Breast epithelium (tissue), 4 donors: ENCODE data around the gene PKIB. TPM values are rescaled to one million over a fixed set of nuclear protein-coding genes. Genes with fewer than 3 reads are reported as not detected.

Experiments
- DNase-seq, 2 donors: peaks; one replicate each; pipeline ENCODE4 v3.0.0-alpha.2; 2019; ENCODE audit warnings: low spot score in 2 of 2
- H3K27ac ChIP-seq, 2 donors: fragments of 200-600 bp; sonication (generic) in 1 of 2; one replicate each; pipeline ENCODE4 v1.5.1; 2016 to 2019; ENCODE audit warnings: mild to moderate bottlenecking in 1 of 2
- H3K27me3 ChIP-seq, 2 donors: fragments of 200-600 bp; sonication (generic) in 1 of 2; one replicate each; pipeline versions ENCODE4 v1.5.1 to v1.6.0; 2017 to 2019; ENCODE audit warnings: control low read depth in 1 of 2, mild to moderate bottlenecking in 1 of 2
- H3K36me3 ChIP-seq: fragments of 200-600 bp; one replicate; pipeline ENCODE4 v1.5.1; 2019
- H3K4me1 ChIP-seq, 2 donors: fragments of 200-600 bp; sonication (generic); one replicate each; pipeline ENCODE4 v1.5.1; 2016 to 2019; ENCODE audit warnings: control low read depth in 1 of 2
- H3K4me3 ChIP-seq, 3 donors: fragments of 200-600 bp; sonication (generic); 1 replicate in 2 of 3; 2 replicates in 1 of 3; pipeline ENCODE4 v1.5.1; 2016 to 2019; ENCODE audit warnings: mild to moderate bottlenecking in 3 of 3, moderate library complexity in 2 of 3
- H3K9me3 ChIP-seq, 2 donors: fragments of 200-600 bp; sonication (generic) in 1 of 2; one replicate each; pipeline ENCODE4 v1.5.1; 2016 to 2019; ENCODE audit warnings: control low read depth in 1 of 2
- POLR2A ChIP-seq: fragments of 450-650 bp; IDR thresholded peaks from one replicate; pipeline ENCODE4 v1.6.1; 2016; ENCODE audit warnings: antibody characterized with exemption, mild to moderate bottlenecking, moderate library complexity
- POLR2AphosphoS5 ChIP-seq, 3 donors: sonication (generic); formaldehyde crosslinking; IDR thresholded peaks; one replicate each; pipeline ENCODE4 v1.6.1; 2017; ENCODE audit warnings: antibody characterized with exemption in 3 of 3
- intact Hi-C: fragments of 100-400 bp; cut with DNase I; formaldehyde crosslinking; loops from one replicate; pipeline ENCODE4 v1.15.1; 2023; ENCODE audit warnings: low total_unique reads
- total RNA-seq, 3 donors: library from RNA; depleted of rRNA; stranded (reverse); fragments of >200 nt; gene quantifications; one replicate each; pipeline ENCODE4 v1.1.0, GENCODE V29; 2016
- TF ChIP-seq, protein P1 (sequence below), 3 donors: fragments of 450-650 bp; IDR thresholded peaks; one replicate each; pipeline ENCODE4 v1.5.1; 2016 to 2017; ENCODE audit warnings: antibody characterized with exemption in 3 of 3, mild to moderate bottlenecking in 3 of 3, moderate library complexity in 3 of 3

Gene PKIB
- total RNA-seq, 3 donors from 2014 or later = 1.6 to 33.5 (median 22.3) TPM

- TF ChIP-seq POLR2AphosphoS5 (IDR thresholded peaks at IDR 0.05) (no peak), POLR2A (no peak)
- TF ChIP-seq, protein P1, sequence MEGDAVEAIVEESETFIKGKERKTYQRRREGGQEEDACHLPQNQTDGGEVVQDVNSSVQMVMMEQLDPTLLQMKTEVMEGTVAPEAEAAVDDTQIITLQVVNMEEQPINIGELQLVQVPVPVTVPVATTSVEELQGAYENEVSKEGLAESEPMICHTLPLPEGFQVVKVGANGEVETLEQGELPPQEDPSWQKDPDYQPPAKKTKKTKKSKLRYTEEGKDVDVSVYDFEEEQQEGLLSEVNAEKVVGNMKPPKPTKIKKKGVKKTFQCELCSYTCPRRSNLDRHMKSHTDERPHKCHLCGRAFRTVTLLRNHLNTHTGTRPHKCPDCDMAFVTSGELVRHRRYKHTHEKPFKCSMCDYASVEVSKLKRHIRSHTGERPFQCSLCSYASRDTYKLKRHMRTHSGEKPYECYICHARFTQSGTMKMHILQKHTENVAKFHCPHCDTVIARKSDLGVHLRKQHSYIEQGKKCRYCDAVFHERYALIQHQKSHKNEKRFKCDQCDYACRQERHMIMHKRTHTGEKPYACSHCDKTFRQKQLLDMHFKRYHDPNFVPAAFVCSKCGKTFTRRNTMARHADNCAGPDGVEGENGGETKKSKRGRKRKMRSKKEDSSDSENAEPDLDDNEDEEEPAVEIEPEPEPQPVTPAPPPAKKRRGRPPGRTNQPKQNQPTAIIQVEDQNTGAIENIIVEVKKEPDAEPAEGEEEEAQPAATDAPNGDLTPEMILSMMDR (IDR thresholded peaks at IDR 0.05) = no peak
- H3K9me3 ChIP-seq = no peaks in the 10 kb centered on the region
- no peak for DNase-seq
- H3K4me1 ChIP-seq = no peaks in the 10 kb centered on the region
- H3K36me3 ChIP-seq = no peaks in the 10 kb centered on the region
- H3K27me3 ChIP-seq = no peaks in the 10 kb centered on the region
- intact Hi-C loops = no loop called here
- H3K27ac ChIP-seq = peak overlapping the region in 1 of 2 donors; percentile 63
- H3K4me3 ChIP-seq = no peak overlapping the region
Observed at GRCh38 chr6:122712093-122712447, 101.9 kb downstream of the PKIB start.

DNA sequence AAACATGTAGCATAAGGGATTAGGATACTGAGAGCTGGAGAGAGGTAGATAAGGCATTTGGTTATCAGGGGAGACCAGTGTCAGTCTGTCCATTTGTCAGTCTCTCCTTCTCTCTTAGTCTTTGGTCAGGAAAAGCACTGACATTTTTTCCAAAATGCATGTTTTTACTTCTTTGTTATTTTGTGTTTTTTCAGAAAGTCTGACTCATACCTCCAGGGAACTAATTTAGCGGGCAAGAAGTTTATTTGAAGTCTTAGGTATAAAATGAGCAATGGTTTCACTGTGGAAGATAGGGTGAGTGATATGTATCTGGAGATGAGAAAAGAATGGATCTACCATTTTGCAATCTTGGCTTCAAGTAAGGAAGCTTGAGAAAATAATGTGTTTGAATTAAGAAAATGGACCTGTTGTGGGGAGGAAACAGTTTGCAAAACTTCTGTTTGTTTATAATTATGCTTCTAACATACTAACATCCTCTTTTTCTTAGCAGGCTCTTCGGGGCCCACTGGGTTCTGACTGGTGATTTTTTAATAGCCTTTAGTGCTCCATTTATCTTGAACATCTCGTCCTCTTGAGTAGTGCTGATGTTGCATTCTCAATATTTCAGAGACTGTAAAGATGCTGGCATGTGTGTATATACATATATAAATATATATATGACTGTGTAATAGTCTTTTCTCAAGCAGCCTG is 102.4 kb downstream of the PKIB start:
- no peaks in the 10 kb centered on the region for H3K4me1 ChIP-seq
- no peak for DNase-seq
- no peaks in the 10 kb centered on the region for H3K36me3 ChIP-seq
- intact Hi-C loops = no loop called here
- H3K27ac ChIP-seq = peak overlapping the region in 1 of 2 donors; percentile 63
- TF ChIP-seq POLR2A (no peak), POLR2AphosphoS5 (IDR thresholded peaks at IDR 0.05) (no peak)
- TF ChIP-seq, protein P1 (IDR thresholded peaks at IDR 0.05) = no peak
- H3K4me3 ChIP-seq = no peak overlapping the region
- H3K9me3 ChIP-seq = no peaks in the 10 kb centered on the region
- H3K27me3 ChIP-seq = no peaks in the 10 kb centered on the region

DNA sequence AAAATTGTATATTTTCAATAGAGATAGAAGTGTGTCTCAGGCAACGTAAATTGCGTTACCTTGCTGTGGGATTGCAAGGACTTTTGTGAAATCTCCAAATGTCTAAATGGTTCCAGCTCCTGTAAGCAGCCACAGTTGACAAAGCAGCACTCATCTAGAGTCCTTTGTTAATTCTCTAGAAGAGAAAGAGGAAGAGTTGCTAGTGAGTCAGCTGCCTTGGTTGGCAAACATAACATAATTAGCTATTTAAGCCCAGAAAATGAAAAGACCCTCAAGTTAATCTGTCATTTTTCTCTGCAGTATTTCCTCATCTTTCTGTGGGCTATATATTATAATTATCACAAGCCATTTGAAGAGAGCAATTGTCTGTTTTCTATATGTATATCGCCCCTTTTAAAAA is 102.9 kb downstream of the PKIB start:
- no peaks in the 10 kb centered on the region for H3K9me3 ChIP-seq
- H3K4me3 ChIP-seq = no peak overlapping the region
- no peak overlapping the region for H3K27ac ChIP-seq
- TF ChIP-seq POLR2A = no peak
- TF ChIP-seq POLR2AphosphoS5 (IDR thresholded peaks at IDR 0.05) = no peak
- TF ChIP-seq, protein P1 (IDR thresholded peaks at IDR 0.05) = no peak
- intact Hi-C loops = no loop called here
- H3K4me1 ChIP-seq = no peaks in the 10 kb centered on the region
- no peak for DNase-seq
- H3K36me3 ChIP-seq = no peaks in the 10 kb centered on the region
- H3K27me3 ChIP-seq = no peaks in the 10 kb centered on the region

- intact Hi-C loops = no loop called here
- Histone ChIP-seq H3K27me3 (no peaks in the 10 kb centered on the region), H3K9me3 (no peaks in the 10 kb centered on the region), H3K4me1 (no peaks in the 10 kb centered on the region), H3K4me3 (no peak overlapping the region), H3K36me3 (no peaks in the 10 kb centered on the region), H3K27ac (no peak overlapping the region)
- no peak for DNase-seq
- TF ChIP-seq POLR2AphosphoS5 (IDR thresholded peaks at IDR 0.05) = no peak
- TF ChIP-seq, protein P1 (IDR thresholded peaks at IDR 0.05) = no peak
- TF ChIP-seq POLR2A = no peak
Observed at GRCh38 chr6:122714059-122714458, 103.9 kb downstream of the PKIB start.

DNA sequence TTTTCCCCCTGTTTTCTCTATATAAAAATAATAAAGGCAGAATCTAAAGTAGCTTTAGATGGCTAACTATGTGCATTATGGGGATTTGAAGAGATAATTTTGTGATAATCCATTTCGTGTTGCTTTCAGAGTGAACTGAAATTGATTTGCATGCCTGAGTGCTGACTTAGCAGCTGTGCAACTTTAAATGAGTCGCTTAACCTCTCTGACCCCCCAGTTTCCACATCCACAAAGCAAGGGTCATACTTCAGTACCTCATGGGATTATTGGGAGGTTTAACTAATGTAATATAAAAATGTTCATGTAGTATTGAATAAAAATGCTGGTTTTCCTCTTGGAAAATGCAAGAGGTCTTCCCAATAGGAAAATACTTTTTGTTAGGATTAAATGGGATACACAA is 105.5 kb downstream of the PKIB start:
- intact Hi-C loops = no loop called here
- Histone ChIP-seq H3K36me3 (no peaks in the 10 kb centered on the region), H3K4me3 (no peak overlapping the region), H3K27ac (no peak overlapping the region), H3K9me3 (no peaks in the 10 kb centered on the region), H3K27me3 (no peaks in the 10 kb centered on the region), H3K4me1 (no peaks in the 10 kb centered on the region)
- no peak for TF ChIP-seq POLR2A
- TF ChIP-seq POLR2AphosphoS5 (IDR thresholded peaks at IDR 0.05) = no peak
- TF ChIP-seq, protein P1 (IDR thresholded peaks at IDR 0.05) = no peak
- no peak for DNase-seq
